HG02943 (cell line): Measurements from ENCODE around the gene CCDC13.

Experiments used
- ATAC-seq: cut with Tn5 transposase; IDR thresholded peaks from one replicate; pipeline ENCODE4 v1.9.1; 2021; ENCODE audit warnings: mild to moderate bottlenecking, low read depth, moderate library complexity; ENCODE audit not compliant: unreplicated experiment

CCDC13 gene

DNA sequence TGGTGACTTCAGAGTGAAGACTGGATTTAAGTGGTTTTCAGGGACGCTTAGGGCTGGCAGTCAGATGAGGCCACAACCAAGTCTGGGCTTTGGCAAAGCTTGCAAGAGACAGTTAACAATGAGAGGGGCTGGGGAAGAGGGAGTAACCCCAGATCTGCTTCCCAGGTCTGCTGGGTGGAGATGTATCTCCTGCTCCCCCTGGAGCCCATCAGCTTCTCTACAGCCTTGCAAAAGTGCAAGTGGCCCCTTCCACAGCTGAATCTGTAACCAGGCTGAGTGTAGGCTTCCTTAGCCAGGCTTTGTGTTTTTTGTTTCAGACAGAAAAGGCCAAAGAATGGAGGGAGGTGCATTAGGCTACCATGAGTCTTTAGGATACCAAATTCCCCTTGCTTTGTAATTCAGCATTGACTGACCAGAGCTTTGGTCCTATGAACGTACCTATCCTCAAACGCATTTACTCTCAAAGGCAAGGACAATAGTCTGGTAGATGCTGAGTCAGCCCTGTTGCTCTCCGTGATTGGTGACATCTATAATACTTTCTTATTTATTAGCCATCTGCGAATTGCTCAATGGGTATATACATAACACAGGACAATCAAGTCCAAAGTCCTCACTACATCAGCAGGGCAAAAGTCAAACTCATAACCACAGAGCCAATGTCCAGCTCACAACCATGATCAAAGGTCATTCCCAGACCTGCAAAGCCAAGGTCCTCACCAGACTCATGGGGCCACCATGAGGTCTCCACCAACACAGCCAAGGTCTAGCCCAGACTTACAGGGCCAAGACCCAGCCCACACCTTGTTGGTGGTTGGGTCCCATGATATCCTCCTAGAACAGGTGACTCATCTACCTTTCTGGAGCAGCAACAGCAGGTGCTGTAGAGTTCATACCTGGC lies 17.1 kb downstream of the CCDC13 start:
- no peak for ATAC-seq

DNA sequence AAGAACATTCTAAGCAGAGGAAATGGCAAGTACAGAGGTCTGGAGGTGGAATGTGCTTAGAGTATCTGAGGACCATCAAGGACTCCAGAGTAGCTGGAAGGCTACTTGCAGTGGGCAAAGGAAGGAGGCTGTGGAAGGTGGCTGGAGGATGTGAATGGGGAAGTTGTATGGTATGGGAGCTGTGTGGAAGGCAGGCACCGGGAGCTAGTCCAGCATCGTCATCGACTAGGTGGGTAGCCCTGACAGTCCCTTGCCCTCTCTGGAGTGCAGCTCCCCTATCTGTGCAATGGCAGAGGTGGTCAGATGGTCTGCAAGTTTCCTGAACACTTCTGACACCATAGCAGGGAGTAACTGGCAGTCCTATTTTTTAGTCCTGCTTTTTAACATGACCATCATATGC lies 19.3 kb downstream of the CCDC13 start:
- ATAC-seq = no peak

DNA sequence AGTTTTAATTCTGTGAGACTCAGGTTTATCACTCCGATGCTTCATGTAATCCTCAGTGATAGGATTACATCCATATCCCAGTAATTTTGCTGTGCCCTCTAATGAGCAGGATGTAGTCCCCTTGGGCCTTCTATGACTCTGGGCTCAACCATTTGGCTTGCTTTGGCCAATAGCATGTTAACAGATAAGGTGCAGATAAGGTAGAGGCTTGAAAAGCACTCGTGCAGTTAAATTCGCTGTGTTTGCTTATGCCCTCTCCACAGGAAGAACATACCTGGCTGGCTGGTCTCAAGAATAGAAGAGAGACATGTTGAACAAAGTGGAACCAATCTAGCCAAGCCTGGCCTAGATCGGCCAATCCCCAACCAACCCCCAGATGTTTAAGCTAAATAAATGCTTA lies 20.1 kb downstream of the CCDC13 start:
- ATAC-seq = no peak

DNA sequence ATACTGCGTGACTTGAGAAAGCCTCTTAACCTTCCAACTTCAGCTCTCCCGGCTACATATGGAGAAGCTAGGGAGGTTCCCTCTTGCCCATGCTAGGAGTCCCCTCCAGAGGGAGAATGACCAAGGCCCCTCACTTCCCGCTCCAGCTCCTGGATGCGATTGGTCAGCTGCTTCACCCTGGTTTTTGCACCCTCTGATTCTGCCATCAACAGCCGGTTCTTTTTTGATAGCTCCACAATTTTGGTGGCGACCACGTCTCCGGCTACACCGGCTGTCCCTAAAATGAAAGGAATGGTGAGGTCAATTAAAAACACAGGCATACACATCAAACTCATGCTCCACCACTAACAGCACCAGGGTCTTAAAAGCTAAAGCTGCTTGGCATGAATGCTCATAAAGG lies 20.6 kb downstream of the CCDC13 start:
- no peak for ATAC-seq

DNA sequence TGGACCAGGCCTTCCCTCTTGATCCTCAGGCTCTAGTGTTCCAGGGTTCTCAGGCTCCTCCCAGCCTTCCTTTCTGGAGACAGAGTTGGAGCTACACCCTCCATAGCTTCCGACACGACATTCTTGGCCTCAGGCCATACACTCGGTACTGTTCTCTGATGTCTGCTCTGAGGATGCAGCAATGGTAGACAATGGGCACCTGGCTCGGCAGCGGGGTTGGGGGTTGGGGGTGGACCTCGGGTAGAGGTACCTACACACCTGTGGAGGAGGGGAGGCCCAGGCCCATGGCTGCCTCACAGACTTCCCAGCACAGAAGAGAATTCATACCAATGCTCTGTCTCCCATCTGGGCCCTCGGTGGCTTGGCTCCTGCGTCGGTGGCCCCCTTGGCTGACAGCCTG lies 21.4 kb downstream of the CCDC13 start:
- ATAC-seq = no peak

DNA sequence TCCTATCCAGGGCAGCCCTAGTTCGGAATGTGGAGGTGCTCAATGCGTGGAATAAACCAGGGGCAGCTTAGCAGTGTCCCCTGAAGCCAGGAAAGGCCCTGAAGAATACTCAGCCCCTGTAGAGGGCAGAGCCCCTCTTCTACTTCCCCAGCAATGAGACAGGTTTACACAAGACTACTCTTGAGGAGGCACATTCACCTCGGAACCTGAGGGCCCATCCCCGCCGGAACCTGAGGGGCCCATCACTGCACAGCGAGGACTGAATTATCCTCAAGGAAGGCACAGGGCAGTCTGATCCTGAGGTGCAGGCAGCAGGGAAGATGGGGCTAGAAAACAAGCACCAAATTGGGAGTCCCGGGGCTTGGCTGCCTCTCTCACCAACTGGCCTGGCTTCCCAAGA lies 22.2 kb downstream of the CCDC13 start:
- ATAC-seq = no peak

DNA sequence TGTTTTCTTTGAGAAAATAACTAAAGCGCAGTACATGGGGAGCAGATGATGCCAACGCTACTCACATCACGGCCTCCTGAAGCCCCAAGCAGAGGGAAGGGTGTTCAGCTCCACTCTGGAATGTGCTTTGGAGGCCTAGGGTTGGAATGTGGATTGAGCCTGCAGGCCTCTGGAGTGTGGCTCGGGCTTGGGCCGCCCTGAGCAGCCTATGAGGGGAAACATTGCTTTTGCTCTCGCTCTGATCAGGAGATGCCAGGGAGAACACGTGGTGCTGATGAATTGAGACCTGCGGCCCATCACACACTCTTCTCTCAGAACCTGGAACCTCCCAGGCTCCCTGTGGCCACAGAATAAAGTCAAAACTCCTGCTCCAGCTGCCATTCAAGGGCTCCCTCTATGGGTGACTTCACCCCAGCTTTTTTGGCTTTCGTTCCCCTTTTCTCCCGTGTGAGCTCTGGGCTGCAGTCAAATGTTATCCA lies 23.3 kb downstream of the CCDC13 start:
- ATAC-seq = no peak

DNA sequence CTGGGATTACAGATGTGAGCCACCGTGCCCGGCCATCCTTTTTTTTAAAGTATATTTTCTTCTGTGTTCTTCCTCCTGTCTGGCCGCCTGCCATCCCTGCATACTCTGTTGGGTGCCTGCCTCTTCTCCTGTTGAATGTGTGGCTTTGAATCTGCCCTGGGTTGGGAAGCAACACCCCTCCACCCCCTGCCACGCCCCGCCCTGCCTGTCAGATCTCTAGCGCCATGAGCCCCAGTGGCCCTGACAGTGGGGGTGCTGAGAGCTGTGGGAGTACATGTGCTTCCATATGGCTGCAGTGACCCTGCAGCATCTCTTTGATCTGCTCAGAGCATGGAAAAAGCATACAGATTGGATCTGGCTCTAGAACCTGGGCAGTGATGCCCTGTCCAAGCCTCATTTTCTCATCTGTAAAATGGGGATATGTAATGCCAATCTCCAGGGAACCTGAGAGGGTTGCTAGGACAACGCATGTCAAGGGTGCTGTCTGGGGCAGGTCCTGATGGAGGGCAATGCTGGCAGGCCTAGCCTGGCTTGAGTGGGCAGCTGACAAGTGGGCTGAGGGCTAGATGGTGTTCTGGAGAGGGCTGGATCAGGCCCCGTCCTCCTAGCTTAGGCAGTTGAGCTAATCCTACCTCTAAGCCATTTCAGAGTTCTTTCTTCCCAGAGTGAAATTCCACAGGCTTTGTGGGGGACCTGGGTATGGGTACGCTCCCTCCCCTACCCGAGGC lies 23.9 kb downstream of the CCDC13 start:
- no peak for ATAC-seq

DNA sequence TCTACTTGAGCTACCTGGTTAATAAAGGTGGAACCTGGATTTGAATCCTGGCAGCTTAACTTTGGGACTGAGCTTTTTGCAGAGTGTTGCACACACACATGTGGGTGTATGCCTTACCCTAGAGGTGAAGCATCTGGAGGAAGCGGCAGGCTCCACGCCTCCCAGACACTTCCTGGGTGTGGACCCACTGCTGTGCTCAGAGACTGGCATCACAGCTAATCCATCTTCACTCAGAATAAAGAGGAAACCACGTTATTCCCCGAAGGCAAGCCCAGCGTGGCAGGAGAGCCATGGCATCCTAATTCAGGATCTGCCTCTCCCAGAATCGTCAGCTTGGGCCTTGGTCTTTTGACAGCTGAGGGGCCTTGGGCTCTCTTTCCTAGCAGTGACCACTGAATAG lies 25.5 kb downstream of the CCDC13 start:
- no peak for ATAC-seq

DNA sequence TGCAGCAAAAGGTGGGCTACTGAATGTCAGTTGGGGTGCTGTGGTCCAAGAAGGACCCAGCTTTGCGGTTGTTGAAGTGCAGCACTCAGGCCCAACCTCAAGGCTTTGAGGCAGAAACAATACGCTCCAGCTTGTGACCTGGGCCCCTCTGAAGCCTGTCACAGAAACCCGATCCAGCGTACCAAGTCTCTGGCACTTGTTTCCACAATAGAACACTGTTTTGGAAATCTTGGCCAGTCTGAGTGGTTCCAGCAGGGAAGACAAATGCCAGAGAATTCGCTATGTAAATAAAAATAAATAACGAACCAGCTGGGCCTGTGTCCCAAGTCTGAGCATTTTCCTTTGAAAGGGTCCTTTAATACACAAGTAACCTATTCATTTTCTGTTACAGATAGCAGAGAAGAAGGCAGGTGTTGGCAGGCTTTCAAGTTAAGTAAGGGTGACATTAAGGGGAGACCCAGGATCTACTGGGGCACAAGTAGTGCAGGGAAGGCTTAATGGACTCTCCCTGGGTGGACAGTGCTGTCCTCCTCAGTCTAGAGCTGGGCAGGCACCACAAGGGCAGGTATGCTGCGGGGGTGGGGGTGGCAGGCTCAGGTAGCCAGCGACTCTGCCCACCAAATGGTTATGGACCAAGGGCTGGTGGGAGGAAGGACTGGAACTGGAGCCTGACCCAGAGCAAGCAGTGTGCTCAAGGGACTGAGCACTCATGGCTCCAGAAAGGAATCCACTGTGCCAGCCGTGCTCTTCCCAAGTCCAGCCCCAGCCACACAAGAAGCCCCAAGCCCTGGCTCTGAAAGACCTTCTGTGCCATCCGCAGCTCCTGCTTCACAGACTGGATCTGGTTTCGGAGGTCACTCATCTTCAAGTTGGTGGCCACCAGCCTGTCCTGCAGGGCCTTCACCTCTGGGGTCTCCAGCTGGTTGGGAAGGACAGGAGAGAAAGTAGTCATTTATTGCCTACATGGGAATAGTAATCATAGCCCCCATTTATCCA lies 26.3 kb downstream of the CCDC13 start:
- ATAC-seq = no peak

DNA sequence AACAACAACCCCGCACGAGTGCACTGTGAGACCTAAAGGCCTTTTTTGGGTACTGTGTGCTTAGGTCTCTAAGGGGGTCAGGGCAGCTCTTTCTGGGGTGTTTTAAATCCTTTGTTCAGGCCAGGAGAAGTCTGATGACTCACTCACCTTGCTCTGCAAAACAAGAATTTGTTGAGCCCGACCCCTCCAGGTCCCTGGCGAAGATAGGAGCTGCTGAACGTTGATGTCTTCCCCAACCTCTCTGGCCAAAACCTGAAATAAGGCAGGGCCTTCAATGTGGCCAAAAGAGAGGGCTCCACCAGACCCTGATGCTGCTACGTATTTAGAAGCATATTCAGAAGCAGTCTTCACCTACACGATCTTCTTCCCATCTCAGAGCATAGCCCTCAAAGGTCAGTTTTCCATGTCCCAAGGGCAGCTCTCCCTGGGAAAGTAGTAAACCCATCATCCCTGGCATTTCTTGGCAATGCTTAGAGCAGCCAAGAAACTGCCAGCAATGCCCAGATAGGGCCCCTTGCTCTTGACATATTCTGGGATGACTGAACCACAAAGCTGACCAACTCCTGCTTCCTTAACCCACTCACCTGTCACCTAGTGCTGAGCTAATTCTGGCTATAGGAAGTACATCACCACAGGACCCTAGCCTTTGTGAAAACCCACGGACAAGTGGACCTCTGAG lies 27.1 kb downstream of the CCDC13 start:
- ATAC-seq = no peak

DNA sequence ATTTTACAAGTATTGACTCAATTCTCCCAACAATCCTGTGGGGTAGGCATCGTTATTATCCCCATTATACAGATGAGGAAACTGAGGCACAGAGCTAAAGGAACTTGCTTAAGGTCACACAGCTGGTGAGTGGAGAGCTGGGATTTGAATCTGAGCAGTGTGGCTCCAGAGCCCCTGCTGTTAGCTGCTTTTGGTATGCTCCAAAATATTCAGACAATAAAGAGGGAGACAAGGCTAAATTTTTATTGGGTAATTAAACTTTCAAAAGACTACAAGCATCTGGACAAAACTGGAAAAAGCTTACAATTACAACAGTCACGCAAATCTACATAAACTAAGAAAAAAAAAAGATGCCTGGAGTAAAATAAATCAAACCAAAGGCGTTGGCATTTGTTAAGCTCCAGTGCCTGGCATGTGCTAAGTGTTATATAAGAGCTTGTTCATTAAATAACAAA lies 27.7 kb downstream of the CCDC13 start:
- ATAC-seq = no peak

DNA sequence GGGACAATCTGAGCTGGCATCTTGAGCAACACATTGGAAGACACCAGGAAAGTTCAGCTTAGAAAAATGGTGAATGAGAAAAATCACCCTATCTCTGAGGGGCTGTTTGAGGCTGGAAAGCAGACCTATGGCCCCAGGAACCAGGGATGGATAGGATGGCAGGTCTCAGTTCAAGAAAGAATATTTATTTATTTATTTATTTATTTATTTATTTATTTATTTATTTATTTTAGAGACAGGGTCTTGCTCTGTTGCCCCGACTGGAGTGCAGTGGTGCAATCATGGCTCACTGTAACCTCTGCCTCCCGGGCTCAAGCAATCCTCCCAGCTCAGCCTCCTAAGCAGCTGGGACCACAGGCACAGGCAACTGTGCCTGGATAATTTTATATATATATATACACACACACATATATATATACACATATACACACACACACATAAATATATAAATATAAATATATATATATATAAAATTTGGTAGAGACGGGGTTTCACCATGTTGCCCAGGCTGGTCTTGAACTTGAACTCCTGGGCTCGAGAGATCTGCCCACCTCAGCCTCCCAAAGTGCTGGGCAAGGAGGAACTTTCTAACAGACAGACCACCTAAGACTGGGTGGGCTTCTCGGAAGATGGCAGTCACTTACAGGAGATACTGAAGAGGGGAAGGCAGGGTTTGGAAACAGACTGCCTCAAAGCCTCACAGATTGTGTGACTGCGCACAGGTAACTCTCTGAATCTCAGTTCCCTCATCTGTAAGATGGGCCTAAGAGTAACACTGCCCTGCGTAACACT lies 29.7 kb downstream of the CCDC13 start:
- no peak for ATAC-seq

DNA sequence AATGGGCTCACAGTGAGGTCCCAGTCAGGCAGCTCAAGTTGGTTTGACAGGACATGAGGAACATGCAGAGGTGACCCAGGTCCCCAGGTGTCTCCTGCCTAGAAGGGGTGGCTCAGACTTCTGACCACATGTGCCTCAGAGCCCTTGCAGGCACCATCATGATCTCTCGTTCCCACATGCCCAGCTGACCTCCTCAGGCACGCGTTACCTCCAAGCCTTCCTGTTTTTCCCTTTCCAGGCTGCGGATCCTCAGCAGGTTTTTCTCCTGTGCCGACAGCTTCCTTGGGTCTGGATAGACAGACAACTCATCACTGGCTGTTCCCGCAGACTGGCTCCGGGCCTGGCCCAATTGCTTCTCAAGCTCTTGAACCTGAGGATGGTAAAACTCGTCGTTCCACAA lies 30.4 kb downstream of the CCDC13 start:
- ATAC-seq = no peak

DNA sequence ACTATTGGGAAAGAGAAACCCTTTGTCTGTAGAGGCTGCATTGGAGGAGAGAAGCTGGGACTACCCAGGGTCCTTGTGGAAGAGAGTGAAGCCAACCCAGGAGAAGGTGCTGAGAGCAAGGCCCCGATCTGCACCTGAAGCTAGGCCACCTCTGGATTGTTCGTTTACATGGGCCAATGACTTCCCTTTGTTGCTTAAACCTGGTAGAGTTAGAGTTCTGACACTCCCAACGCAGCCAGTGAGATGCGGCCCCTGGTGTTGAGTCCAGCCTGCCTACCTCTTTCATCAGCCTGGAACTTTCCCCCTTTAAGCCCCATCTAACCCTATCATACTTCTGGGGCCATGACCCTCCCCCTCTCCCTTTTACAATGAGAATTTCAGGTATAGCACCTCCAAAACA lies 30.8 kb downstream of the CCDC13 start:
- no peak for ATAC-seq

DNA sequence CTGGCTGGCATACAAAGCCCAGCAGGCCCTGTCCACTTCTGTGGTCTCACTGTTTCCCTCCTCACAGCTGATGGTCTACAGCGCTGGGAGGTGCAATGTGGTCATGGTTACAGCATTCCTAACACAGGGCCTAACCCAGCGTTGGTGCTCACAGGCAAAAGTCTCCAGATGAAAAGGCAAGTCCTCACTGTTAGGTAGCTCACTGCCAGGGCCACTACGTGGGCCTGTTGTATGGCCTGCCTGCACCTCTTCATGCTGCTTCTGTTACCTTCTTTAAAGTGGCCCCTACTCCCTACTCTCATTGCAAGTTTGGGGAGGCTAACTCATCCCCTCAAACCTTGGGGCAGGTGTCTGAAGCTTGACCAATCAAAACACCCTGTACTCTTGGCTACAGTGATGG lies 31.3 kb downstream of the CCDC13 start:
- no peak for ATAC-seq

DNA sequence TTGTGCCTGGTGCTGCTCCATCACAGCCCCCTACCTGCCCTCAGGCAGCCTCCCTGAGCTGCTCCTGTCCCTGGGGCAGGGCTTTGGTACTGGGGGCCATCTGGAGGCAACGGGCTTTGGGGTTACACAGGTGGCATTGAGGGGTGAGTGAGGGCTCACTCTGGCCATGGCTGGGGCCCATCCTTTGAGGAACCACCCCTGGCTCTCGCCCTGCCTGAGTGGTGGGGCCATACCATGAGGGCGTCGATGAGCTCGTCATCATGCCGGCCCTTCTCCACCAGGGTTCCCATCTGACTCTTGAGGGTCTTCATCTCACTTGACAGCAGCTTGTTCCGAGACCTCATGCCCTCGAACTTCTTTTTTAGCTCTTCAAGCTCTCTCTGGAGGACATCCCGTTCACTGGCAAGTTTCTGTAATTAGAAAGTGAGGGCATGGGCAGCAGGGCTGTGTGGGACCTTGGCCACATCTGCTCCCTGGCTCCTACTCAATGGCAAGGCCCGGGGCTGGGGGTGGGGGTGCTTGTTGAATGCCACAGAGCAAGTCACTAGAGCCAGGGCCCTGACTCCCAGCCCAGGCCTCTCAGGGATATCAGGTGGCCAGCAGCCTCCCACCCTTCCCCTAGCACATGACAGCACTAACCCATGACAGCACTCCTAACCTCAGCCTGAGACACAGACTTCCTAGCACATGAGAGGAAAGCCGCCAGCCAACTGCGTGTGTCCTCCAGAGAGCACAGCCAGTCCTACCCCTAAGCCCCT lies 33.5 kb downstream of the CCDC13 start:
- ATAC-seq = no peak

DNA sequence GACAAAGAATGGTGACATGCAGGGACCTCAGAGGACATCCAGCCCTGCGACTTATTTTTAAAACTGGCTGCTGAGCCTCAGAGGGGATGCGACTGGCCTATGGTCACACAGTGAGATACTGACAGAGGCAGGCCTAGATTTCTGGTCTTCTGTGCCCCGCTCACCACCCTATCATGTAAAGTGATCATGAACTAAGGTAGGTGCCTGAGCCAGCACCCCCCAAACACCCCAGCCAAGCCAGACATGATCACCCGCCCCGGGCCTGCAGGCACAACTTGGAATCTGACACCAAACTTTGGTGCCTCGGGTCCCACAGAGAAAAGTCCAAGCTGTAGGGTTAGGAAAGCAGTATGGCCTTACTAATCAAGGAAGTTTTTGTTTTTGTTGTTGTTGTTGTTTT lies 36.5 kb downstream of the CCDC13 start:
- no peak for ATAC-seq
